RCC 7860 (cell line): Measurements from ENCODE around the gene CSAG2.
"Not testable (repeated sequence)": the region's sequence is repeated elsewhere in the genome, so short reads cannot be mapped to it uniquely, and the experiment has no call there.

ENCODE experiments used
- DNase-seq: peaks from one replicate; pipeline ENCODE4 v3.0.0-alpha.2; 2015; ENCODE audit warnings: low spot score
- FAIRE-seq: peaks from 2 replicates; lab custom pipeline; 2012; peaks lifted over from hg19 to GRCh38; lab: Jason Lieb, UNC

The CSAG2 gene, protein sequence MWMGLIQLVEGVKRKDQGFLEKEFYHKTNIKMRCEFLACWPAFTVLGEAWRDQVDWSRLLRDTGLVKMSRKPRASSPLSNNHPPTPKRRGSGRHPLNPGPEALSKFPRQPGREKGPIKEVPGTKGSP

DNA sequence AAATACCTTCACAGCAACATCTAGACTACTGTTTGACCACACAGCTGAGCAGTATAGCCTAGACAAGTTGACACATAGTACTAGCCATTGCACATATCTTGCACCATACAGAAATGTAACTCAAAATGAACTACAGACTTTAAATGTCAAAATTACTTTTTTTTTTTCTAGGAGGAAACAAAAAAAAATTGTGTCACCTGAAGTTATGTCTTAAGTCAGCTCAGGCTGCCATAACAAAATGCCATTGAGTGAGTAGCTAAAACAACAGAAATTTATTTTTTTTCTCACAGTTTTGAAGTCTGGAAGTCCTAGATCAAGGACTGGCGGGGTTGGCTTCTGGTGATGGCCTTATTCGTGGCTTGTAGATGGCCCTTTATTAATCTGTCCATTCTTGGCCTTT lies at the start of gene CSAG2:
Gene CSAG2, minus strand, starts transcription at position 101 of the 400 bp plus-strand sequence. CDS start 161 bp downstream, outside the sequence.
- FAIRE-seq, DNase-seq: not testable (repeated sequence)

- not testable (repeated sequence) for DNase-seq, FAIRE-seq
Measured at GRCh38 chrX:152754871-152755270, 45.8 kb upstream of the CSAG2 start.

GRCh38 chrX:152753686-152754650 lies 44.9 kb upstream of the CSAG2 start, which contains the start of gene MAGEA2:
Gene MAGEA2, minus strand, starts transcription at chrX:152753842. Its CDS starts 2,479 bp downstream, at chrX:152751363.
- DNase-seq, FAIRE-seq: not testable (repeated sequence)

DNA sequence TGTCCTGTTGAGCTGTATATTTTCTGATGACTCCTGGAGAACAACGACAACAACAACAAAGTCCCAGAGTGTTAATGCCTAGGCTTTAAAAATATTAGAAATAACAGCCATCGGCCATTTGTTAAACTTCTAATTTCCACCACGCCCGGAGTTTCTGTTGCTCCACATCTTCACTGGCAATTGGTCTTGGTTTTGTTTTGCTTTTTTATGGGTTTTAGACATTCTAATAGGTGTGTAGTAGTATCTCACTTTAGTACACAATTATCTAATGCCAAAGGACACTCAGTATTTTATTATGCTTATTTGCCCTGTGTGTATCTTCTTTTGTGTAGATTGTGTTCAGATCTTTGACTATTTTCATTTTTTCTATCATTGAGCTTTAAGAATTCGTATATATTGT lies 29.5 kb upstream of the CSAG2 start:
- FAIRE-seq (no peak), DNase-seq (no peak)

DNA sequence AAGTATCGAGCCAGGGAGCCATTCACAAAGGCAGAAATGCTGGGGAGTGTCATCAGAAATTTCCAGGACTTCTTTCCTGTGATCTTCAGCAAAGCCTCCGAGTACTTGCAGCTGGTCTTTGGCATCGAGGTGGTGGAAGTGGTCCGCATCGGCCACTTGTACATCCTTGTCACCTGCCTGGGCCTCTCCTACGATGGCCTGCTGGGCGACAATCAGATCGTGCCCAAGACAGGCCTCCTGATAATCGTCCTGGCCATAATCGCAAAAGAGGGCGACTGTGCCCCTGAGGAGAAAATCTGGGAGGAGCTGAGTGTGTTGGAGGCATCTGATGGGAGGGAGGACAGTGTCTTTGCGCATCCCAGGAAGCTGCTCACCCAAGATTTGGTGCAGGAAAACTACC lies 27.5 kb upstream of the CSAG2 start:
- FAIRE-seq, DNase-seq: not testable (repeated sequence)

GRCh38 chrX:152735860-152736511 lies 26.9 kb upstream of the CSAG2 start:
- no peak for DNase-seq
- no peak for FAIRE-seq

DNA sequence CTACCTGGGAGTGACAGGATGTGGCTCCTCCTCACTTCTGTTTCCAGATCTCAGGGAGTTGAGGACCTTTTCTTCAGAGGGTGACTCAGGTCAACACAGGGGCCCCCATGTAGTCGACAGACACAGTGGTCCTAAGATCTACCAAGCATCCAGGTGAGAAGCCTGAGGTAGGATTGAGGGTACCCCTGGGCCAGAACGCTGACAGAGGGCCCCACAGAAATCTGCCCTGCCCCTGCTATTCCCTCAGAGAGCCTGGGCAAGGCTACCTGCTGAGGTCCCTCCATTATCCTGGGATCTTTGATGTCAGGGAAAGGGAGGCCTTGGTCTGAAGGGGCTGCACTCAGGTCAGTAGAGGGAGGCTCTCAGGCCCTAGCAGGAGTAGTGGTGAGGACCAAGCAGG lies 26.0 kb upstream of the CSAG2 start:
- no peak for FAIRE-seq

GRCh38 chrX:152734143-152734858 lies 25.2 kb upstream of the CSAG2 start:
- not testable (repeated sequence) for DNase-seq, FAIRE-seq

More for the DNA sequence above, 26.0 kb upstream of the CSAG2 start:
- DNase-seq, result no peak

DNA sequence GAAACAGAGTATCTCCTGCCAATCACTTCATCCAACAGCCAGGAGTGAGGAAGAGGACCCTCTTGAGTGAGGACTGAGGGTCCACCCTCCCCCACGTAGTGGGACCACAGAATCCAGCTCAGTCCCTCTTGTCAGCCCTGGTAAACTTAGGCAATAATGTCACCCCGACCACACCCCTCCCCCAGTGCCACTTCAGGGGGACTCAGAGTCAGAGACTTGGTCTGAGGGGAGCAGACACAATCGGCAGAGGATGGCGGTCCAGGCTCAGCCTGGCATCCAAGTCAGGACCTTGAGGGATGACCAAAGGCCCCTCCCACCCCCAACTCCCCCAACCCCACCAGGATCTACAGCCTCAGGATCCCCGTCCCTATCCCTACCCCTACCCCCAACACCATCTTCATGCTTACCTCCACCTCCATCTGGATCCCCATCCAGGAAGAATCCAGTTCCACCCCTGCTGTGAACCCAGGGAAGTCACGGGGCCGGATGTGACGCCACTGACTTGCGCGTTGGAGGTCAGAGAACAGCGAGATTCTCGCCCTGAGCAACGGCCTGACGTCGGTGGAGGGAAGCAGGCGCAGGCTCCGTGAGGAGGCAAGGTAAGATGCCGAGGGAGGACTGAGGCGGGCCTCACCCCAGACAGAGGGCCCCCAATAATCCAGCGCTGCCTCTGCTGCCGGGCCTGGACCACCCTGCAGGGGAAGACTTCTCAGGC lies 24.3 kb upstream of the CSAG2 start, which contains the start of the genes CSAG1 and MAGEA12:
Gene CSAG1, minus strand, starts transcription at position 461 of the 715 bp plus-strand sequence. CDS start 1,261 bp downstream, outside the sequence.
Gene MAGEA12, plus strand, starts transcription at position 497 of the 715 bp plus-strand sequence. CDS start 2,405 bp downstream, outside the sequence.
- DNase-seq (no peak), FAIRE-seq (no peak)

DNA sequence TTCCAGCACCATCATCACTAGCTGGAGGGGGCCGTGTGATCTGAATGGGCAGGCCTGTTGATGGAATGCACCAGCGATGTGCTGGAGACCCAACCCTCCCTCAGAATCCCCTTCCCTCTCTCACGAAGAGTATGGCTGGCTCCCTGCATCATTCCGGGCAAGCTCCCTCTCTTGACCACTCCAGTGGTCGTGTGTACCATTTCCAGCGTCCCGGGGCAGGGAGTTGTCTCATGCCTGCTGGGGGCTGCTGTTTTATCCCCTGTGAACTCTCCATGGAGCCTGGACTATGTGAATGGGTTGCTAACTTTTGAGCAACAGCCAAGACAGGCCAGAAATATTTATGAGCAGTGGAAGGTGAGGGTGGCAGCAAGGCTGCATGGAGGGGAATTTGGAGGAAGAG lies 16.3 kb upstream of the CSAG2 start:
- FAIRE-seq, result no peak

DNA sequence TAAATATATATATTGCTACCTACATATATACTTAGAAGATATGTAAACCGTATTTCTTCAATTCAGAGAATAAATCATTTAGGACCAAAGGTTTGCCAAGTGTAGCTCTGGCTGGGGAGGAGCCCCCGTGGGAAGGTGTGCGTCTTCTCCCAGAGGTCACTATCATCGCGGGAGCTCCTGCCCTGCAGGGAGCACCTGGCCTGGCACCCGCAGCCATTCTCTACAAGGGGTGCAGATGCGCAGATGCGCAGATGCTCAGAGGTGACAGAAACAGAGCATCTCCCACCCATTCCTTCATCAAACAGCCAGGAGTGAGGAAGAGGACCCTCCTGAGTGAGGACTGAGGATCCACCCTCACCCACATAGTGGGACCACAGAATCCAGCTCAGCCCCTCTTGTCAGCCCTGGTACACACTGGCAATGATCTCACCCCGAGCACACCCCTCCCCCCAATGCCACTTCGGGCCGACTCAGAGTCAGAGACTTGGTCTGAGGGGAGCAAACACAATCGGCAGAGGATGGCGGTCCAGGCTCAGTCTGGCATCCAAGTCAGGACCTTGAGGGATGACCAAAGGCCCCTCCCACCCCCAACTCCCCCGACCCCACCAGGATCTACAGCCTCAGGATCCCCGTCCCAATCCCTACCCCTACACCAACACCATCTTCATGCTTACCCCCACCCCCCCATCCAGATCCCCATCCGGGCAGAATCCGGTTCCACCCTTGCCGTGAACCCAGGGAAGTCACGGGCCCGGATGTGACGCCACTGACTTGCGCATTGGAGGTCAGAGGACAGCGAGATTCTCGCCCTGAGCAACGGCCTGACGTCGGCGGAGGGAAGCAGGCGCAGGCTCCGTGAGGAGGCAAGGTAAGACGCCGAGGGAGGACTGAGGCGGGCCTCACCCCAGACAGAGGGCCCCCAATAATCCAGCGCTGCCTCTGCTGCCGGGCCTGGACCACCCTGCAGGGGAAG lies 5.0 kb upstream of the CSAG2 start, which contains the start of gene MAGEA2B:
Gene MAGEA2B, plus strand, starts transcription at position 814 of the 973 bp plus-strand sequence. CDS start 2,479 bp downstream, outside the sequence.
- not testable (repeated sequence) for FAIRE-seq, DNase-seq

More for the DNA sequence above, 16.3 kb upstream of the CSAG2 start:
- DNase-seq, result no peak

- not testable (repeated sequence) for FAIRE-seq, DNase-seq
Measured at GRCh38 chrX:152713195-152713594, 4.1 kb upstream of the CSAG2 start.

DNA sequence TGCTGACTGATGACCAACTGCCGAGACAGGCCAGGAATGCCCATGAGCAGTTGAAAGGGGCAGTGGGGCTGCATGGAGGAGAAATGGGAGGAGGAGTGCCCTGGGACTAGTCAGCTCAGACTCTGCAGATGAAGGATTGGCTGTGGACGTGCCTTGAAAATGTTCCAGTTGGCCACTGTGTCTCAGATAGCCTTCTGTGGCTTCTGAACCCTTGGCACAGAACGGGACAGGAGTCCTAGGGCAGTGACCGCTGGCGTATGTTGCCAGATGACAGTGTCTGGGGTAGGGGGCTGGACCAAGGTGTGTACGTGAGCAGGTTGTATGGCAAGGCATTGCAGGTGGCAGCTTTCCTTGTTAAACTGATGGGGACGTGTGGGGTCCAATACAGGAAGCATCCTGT lies 2.6 kb downstream of the CSAG2 start:
- not testable (repeated sequence) for FAIRE-seq, DNase-seq

DNA sequence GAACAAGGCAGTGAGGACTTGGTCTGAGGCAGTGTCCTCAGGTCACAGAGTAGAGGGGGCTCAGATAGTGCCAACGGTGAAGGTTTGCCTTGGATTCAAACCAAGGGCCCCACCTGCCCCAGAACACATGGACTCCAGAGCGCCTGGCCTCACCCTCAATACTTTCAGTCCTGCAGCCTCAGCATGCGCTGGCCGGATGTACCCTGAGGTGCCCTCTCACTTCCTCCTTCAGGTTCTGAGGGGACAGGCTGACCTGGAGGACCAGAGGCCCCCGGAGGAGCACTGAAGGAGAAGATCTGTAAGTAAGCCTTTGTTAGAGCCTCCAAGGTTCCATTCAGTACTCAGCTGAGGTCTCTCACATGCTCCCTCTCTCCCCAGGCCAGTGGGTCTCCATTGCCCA lies 8.7 kb downstream of the CSAG2 start:
- not testable (repeated sequence) for DNase-seq, FAIRE-seq

- not testable (repeated sequence) for FAIRE-seq
Measured at GRCh38 chrX:152697952-152698931, 10.8 kb downstream of the CSAG2 start, which contains the start of gene MAGEA3. Gene MAGEA3, plus strand, starts transcription at chrX:152698794. Its CDS starts 2,039 bp downstream, at chrX:152700833.

DNA sequence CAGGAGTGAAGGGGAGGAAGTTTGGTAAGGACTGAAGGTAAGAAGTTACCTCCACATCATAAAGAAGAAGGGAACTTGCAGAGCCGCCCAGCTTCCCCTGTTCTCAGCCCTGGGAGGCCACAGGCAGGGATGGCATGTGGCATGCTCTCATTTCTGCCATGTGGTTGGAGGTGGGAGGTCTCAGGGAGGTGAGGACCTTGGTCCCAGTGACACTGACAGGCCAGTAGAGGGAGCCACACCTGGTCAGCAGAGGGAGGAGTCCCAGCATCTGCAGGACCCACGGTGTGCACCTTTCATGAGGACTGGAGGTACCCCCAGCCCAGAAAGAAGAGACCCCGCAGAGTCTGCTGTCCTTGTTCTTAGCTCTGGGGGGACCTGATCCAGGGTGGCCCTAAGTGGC lies 28.1 kb downstream of the CSAG2 start:
- FAIRE-seq, DNase-seq: not testable (repeated sequence)

More at GRCh38 chrX:152697952-152698931, 10.8 kb downstream of the CSAG2 start, which contains the start of gene MAGEA3:
- not testable (repeated sequence) for DNase-seq

- not testable (repeated sequence) for DNase-seq, FAIRE-seq
Measured at GRCh38 chrX:152674652-152675051, 34.4 kb downstream of the CSAG2 start.
